ENCODE results near the gene HLA-DOB. TPM values are rescaled to one million over a fixed set of nuclear protein-coding genes. Genes with fewer than 3 reads are reported as not detected.
A peak's percentile ranks its signal among the peaks of the same experiment; 100 is the strongest.

HLA-DOB gene
- not detected in 2 replicates for total RNA-seq
- polyA plus RNA-seq (2012) = 0.06 TPM

DNA sequence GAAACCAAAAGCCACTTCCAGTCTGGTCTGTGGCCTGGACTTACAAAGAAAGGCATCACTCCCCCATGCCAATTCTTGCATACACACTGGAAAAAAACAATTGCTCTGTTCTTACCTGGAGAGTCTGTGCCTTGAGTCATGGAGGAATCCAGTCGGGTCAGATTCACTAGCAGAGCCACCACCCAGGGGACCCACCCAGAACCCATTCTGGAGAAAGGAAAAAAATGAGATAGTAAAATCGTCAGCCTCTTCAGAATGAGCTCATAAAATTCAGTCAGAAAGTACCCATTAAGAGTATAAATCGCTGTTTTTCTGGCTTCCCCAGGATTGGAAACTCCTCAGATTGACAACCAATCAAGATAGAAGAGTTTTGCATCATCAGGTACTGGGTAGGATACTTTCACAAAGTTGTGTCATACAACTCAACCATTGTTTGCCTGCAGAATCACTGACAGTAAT is at the start of gene HLA-DOB:
Gene HLA-DOB, minus strand, starts transcription at position 257 of the 459 bp plus-strand sequence. Its CDS starts 51 bp downstream, at position 206.
- no peak for DNase-seq (ENCODE audit: low read depth)

GRCh38 chr6:32865724-32866443 is 49.1 kb upstream of the HLA-DOB start:
- DNase-seq (ENCODE audit: low read depth) = no peak

GRCh38 chr6:32862725-32863124 is 45.9 kb upstream of the HLA-DOB start:
- DNase-seq (ENCODE audit: low read depth) = no peak

GRCh38 chr6:32860674-32861073 is 43.9 kb upstream of the HLA-DOB start:
- no peak for DNase-seq (ENCODE audit: low read depth)

DNA sequence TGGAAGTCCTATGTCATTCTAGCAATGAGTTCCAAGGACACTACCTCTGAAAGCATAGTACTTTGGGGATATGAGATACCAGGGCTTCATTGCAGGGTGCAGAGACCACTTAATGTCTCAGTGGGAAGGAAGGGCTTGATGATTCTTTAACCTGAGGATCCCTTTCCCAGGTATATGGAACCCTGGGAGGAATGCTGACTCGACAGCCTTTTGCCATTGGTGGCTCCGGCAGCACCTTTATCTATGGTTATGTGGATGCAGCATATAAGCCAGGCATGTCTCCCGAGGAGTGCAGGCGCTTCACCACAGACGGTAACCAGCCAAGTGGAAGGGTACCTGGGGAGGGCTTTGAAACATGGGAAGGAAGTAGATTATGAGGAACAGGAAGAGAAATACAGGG is 41.4 kb upstream of the HLA-DOB start:
- no peak for DNase-seq (ENCODE audit: low read depth)

DNA sequence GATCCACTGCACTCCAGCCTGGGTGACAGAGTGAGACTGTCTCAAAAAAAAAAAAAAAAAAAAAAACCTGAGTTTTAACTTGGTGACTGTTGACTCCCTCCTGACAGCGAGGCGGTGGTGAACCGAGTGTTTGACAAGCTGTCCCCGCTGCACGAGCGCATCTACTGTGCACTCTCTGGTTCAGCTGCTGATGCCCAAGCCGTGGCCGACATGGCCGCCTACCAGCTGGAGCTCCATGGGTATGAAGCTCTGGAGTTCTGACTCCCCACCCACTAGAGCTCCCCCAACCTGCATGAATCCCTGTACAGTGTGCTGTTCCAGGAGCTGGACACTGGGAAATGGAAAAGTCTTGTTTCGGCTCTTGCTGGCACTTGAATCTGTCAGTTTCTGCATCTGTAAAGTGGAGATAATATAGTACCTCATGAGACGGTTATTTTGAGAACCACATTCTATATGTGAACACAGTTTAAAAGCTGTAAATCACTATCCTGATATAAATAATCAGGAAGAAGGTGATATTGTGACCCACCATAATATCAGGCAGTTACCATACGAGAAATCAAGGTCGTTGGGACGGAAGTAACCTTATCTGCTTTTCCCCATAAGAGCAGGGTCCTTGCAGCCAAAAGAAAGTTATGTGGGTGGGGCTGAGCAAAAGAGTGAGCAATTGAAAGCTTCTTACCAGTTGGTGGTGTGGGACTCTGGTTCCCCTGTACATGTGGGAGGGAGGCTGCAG is 40.5 kb upstream of the HLA-DOB start:
- DNase-seq (ENCODE audit: low read depth) = no peak

GRCh38 chr6:32855467-32856174 is 38.8 kb upstream of the HLA-DOB start:
- no peak for DNase-seq (ENCODE audit: low read depth)

DNA sequence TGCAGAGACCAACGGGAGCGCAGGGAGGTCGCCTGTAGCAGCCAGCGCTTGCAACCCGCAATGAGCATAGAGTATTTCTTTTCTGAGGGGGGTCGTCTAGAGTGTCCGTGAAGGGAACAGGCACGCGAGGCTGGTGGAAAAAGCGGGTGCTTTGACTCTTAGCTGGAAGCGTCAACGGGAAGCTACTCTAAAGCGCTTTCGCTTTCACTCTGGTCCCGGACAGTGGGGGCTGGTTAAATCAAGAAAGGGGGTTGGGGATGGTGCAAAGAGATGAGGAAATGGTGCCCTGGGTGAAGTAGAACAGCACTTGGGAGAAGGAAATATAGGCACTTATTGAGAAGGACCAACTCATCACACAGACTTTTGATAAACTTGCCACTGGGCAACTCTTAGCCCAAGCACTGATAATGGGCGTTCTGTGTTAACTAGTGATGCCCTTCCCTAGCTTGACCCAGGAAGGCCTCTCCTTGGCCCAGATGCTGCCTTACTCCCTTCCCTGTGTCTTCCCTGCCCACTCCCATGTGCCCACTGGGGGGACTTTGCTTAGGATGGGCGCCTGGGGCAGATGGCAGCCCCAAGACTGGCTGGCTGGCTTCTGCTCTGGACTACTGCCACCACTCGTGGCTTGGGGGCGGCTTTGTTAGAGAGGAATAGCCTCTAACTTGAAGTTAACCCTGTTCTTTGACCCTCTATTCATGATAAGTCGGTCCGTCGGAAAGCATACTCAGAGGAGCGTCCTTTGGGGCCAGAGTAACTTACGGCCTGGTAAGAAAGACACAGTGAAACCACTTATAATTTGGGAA is 37.8 kb upstream of the HLA-DOB start:
- peak; percentile 38 for DNase-seq (ENCODE audit: low read depth)

DNA sequence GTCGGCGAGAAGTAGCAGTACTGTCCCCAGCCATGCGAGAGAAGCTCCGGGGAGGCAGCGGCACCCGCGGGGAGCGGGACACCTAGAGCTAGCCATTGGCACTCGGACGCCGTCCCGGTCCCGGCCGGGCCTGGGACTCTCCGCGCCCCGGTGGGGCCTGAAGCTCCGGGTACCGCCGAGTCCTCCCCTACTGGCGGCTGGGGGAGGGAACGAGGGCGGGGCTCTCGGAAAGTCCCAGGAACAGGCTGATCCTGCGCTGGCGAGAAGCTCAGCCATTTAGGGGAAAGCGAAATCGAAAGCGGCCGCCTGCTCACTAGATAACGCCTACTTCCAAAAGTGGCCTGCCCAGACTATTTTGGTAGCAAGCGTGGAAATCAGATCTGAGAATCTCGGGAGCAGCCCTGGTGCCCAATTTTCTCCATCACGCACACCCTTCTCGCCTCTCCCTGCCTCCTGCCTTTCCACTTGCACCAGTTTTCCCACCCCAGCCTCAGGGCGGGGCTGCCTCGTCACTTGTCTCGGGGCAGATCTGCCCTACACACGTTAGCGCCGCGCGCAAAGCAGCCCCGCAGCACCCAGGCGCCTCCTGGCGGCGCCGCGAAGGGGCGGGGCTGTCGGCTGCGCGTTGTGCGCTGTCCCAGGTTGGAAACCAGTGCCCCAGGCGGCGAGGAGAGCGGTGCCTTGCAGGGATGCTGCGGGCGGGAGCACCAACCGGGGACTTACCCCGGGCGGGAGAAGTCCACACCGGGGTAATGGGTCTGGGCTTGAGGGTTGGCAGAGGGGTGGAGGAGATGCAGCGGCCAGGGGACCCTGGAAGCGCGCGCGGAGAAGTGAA is 37.0 kb upstream of the HLA-DOB start, which contains the start of the genes PSMB9 and TAP1:
Gene PSMB9, plus strand, starts transcription at position 652 of the 835 bp plus-strand sequence. Its CDS starts 38 bp downstream, at position 690.
Gene TAP1, minus strand, starts transcription at position 164 of the 835 bp plus-strand sequence. Its CDS starts 68 bp downstream, at position 96.
- DNase-seq (ENCODE audit: low read depth) = peak; percentile 95

- DNase-seq (ENCODE audit: low read depth) = peak; percentile 61
Observed at GRCh38 chr6:32852844-32853540, 36.2 kb upstream of the HLA-DOB start.

DNA sequence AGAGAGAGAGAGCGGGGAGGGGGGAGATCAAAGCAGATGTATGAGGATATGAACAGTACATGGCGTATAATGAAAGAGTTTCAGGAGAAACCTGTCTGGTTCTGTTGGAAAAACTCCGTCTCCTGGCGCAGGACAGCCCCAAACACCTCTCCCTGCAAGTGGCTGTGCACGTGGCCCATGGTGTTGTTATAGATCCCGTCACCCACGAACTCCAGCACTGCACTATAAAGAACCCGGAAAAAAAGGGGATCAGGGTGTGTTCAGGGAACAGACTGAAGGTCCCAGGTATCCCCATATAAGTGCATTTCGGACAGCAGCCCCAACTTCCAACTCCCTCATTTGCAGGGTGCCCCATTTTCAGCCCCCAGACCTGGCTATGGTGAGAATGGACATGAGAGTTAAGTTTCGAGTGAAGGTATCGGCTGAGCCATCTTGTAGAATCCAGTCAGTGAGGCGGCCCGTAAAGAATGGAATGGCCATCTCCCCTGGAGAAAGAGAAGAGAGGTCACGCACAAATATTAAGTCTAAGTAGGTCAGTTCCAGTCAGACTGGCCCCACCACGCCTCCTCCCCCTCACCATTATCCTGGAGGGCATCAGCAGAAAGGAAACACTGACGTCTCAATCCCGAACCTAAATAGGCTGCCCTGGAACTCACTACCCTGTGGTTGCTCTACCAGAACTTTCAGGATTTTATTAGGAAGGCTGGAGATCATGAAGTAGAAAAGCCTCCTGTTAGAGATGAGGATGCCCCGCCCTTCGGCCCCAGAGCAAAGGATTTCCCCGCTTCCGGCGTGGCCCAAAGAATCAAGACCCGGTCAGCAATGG is 35.4 kb upstream of the HLA-DOB start:
- peak; percentile 28 for DNase-seq (ENCODE audit: low read depth)

DNA sequence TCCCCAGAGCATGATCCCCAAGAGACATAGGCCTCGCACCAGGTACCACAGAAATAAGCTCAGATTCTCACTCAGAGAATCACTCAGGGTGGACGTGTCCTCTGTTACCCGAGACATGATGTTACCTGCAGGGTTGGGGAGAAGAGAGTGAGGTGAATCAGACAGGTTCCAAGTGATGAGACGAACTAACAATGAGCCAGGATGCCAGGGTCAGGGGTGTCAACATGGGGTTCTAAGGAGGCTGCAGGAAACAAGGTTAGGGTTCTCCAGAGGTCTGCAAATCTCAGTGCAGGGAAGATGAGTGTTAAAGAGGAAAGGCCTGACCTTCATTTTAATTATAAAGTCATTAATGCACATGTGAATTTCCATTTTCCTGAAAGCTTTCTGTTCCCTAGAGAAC is 34.2 kb upstream of the HLA-DOB start:
- no peak for DNase-seq (ENCODE audit: low read depth)

GRCh38 chr6:32849126-32849525 is 32.3 kb upstream of the HLA-DOB start:
- DNase-seq (ENCODE audit: low read depth) = no peak

DNA sequence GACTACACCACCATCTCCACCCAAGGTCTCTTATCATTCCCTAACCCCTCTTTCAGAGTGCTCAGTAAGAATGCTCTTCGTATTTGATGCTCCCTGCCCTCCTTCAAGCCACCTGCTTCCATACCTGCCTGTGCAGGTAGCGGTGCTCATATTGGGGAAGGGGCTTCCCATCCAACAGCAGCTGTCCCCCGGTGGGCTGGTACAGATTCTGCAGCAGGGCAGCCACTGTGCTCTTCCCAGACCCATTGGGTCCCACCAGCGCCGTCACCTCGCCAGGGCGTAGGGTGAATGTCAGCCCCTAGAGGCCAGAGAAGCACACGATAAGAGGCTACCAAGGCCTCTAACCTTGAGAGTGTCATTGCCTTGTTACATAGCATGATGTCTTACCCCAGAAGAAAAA is 31.0 kb upstream of the HLA-DOB start:
- DNase-seq (ENCODE audit: low read depth) = no peak

GRCh38 chr6:32847004-32847403 is 30.2 kb upstream of the HLA-DOB start:
- no peak for DNase-seq (ENCODE audit: low read depth)

DNA sequence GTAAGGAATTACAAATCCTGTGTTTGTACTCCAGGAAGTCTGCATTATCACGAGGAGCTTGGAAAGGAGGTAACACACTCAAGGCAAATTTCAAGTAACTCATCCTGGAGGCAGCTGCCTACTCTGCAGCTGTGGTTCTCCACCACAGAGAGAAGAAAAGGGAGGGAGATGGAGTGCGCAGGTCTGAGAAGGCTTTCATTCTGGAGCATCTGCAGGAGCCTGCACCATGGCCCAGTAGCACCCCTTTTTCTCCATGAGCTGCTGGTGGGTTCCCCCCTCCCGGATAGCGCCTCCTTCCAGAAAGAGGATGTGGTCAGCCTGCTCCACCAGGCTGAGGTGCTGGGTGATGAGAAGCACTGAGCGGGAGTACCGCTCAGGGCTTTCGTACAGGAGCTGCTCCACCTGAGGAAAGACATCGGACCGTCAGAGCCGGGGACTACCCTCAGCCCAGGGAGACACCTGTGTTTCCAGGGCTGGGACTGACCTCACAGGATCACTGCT is 28.6 kb upstream of the HLA-DOB start:
- DNase-seq (ENCODE audit: low read depth) = no peak

- DNase-seq (ENCODE audit: low read depth) = no peak
Observed at GRCh38 chr6:32844839-32845383, 28.1 kb upstream of the HLA-DOB start.
